Measurements from ENCODE around the gene ZC3HAV1L. TPM values are rescaled to one million over a fixed set of nuclear protein-coding genes. Genes with fewer than 3 reads are reported as not detected.

ZC3HAV1L gene
- total RNA-seq, 6 experiments from 2014 or later, result 0.93 to 3.7 (median 1.8) TPM

DNA sequence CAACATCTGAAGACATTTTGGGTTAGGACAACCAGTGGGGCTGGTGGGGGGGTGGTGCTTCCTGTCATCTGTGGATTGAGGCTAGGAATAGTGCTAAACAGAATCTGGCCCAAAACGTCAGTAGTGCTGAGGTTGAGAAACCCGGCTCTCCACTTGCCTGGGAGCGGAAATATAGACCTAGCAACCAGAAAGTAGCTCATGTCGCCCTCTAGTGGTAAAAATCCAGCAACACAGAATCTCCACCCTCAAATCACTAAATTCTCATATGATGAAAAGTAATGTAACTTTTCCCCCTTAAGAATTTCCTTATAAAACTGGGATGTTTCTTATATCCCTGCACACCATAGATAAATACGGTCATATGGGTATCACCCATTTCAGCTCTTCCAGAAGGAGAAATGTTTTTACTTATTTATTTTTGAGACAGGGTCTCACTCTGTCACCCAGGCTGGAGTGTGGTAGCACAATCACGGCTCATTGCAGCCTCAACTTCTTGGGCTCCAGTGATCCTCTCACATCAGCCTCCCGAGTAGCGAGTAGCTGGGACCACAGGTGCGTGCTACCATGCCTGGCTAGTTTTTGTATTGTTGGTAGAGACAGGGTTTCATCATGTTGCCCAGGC lies 39.3 kb upstream of the ZC3HAV1L start:
- DNase-seq, result peak in 2 of 3 donors; percentile 40 to 76
- peak overlapping the region in 2 of 3 donors; percentile 37 to 51 for H3K27ac ChIP-seq
- intact Hi-C loops (cut with DNase I), result loop anchor here in 1 of 2 donors (10.0 kb wide), 1 partner anchor 60 kb away; no protein-coding TSS in a partner anchor

DNA sequence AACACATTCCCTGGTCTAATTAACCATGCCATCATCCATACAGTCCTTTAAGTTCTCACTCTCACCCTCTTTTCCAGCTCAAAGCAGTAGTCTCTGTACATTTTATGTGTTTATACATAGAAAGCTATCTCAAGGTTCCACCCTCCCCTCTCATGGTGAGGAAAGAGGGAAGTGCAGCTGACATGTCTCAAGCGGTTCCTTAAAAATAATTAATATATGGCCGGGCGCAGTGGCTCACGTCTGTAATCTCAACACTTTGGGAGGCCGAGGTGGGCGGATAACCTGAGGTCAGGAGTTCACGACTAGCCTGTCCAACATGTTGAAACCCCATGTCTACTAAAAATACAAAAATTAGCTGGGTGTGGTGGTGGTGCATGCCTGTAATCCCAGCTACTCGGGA lies 37.0 kb upstream of the ZC3HAV1L start:
- intact Hi-C loops (cut with DNase I), result loop anchor here in 1 of 2 donors (10.0 kb wide), 1 partner anchor 58 kb away; no protein-coding TSS in a partner anchor
- no peak for DNase-seq
- TF ChIP-seq, protein P1, sequence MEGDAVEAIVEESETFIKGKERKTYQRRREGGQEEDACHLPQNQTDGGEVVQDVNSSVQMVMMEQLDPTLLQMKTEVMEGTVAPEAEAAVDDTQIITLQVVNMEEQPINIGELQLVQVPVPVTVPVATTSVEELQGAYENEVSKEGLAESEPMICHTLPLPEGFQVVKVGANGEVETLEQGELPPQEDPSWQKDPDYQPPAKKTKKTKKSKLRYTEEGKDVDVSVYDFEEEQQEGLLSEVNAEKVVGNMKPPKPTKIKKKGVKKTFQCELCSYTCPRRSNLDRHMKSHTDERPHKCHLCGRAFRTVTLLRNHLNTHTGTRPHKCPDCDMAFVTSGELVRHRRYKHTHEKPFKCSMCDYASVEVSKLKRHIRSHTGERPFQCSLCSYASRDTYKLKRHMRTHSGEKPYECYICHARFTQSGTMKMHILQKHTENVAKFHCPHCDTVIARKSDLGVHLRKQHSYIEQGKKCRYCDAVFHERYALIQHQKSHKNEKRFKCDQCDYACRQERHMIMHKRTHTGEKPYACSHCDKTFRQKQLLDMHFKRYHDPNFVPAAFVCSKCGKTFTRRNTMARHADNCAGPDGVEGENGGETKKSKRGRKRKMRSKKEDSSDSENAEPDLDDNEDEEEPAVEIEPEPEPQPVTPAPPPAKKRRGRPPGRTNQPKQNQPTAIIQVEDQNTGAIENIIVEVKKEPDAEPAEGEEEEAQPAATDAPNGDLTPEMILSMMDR (IDR thresholded peaks at IDR 0.05), result no peak
- no peak for TF ChIP-seq POLR2A (IDR thresholded peaks at IDR 0.05)
- no peaks in the 10 kb centered on the region for H3K27me3 ChIP-seq
- no peaks in the 10 kb centered on the region for H3K9me3 ChIP-seq
- peaks cover 0 to 25% (median 6%) of the 10 kb centered on the region in 4 donors for H3K4me1 ChIP-seq
- 57% methylated on average over 8 of the region's 8 CpGs for WGBS (ENCODE audit: insufficient coverage, low coverage, low lambda C conversion rate, missing lambda C conversion rate)
- H3K36me3 ChIP-seq, result peaks cover 5 to 50% (median 23%) of the 10 kb centered on the region in 4 donors
- no peak overlapping the region for H3K27ac ChIP-seq
- ATAC-seq, result no peak
- H3K4me3 ChIP-seq, result no peak overlapping the region

More for the DNA sequence above, 39.3 kb upstream of the ZC3HAV1L start:
- no peaks in the 10 kb centered on the region for H3K27me3 ChIP-seq
- ATAC-seq, result peak; percentile 85 to 95 (median 93)
- H3K9me3 ChIP-seq, result no peaks in the 10 kb centered on the region
- H3K4me3 ChIP-seq, result no peak overlapping the region
- no peak for TF ChIP-seq POLR2A (IDR thresholded peaks at IDR 0.05)
- TF ChIP-seq, protein P1 (IDR thresholded peaks at IDR 0.05), result peak; percentile 86 to 89 (median 88)
- 21% methylated on average over 8 of the region's 9 CpGs for WGBS (ENCODE audit: insufficient coverage, low coverage, low lambda C conversion rate, missing lambda C conversion rate)
- H3K36me3 ChIP-seq, result peaks cover 6 to 54% (median 28%) of the 10 kb centered on the region in 4 donors
- peaks cover 0 to 25% (median 6%) of the 10 kb centered on the region in 4 donors for H3K4me1 ChIP-seq

DNA sequence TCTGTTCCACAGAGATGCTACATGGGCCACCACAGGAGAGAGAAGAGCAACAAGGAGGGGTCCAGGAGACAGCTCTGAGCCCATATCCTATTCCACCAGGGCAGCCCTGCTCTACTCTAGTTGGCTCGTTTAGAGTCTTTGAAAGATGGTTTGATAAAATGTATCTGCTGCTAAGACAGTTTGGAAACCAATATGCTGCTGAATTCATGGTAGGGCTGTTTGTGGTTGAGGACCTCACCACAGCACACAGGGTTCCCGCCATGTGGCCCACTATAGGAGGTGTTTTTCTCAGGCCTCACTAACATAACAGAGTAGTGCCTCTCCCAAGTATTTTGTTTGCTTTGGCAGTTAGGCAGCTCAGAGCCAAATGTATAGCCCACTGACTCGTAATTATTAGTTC lies 35.8 kb upstream of the ZC3HAV1L start:
- WGBS (ENCODE audit: insufficient coverage, low coverage, low lambda C conversion rate, missing lambda C conversion rate), result 62% methylated on average over 3 of the region's 3 CpGs
- DNase-seq (no peak), ATAC-seq (no peak)
- no peak overlapping the region for H3K4me3 ChIP-seq
- H3K36me3 ChIP-seq, result peaks cover 5 to 50% (median 22%) of the 10 kb centered on the region in 4 donors
- intact Hi-C loops (cut with DNase I), result loop anchor here in 1 of 2 donors (10.0 kb wide), 1 partner anchor 57 kb away; no protein-coding TSS in a partner anchor
- no peaks in the 10 kb centered on the region for H3K9me3 ChIP-seq
- H3K27ac ChIP-seq, result no peak overlapping the region
- H3K4me1 ChIP-seq, result peaks cover 0 to 26% (median 8%) of the 10 kb centered on the region in 4 donors
- TF ChIP-seq, protein P1 (IDR thresholded peaks at IDR 0.05), result no peak
- TF ChIP-seq POLR2A (IDR thresholded peaks at IDR 0.05), result no peak
- H3K27me3 ChIP-seq, result no peaks in the 10 kb centered on the region

DNA sequence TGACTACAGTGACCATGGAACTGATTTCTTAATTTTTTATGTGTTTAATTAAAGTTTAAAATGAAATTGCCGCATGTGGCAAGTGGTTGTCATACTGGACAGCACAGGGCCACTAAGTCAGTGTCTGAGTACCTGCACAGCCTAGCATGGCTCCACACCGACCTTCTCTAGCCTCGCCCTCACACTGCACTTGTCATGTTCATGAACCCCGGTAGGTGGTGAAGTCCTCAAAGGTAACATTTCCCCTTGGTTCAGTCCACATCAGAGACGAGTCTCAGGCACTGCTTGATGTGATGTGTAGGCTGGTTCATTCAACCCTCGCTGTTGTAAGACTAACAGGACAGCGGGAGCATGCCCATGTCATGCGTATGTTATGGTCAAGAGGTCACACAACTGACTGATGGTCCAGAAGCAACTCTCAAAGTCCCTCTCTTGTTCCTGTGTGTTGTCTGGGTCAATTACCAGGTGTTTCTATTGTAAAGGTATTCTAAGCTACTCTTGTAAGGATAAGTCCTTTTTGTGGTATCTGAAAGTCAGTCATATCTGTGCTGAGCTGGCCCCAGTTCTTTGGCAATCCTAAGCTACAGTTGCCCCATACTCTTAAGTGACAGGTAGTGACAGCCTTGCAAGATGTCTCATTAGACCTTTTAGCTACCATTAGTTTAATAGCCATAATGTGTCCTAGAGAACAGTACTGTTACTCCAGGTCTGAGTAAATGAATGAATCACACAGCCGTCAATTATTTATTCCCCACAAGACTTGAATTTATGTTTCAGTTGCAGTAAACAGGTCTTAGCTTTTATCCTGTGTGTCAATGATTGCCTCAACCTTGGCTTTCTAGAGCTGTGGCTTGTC lies 32.9 kb upstream of the ZC3HAV1L start:
- H3K36me3 ChIP-seq, result peaks cover 4 to 60% (median 25%) of the 10 kb centered on the region in 4 donors
- peak; percentile 3 to 34 (median 25) for ATAC-seq

More for the DNA sequence above, 32.9 kb upstream of the ZC3HAV1L start:
- no peak for DNase-seq
- Histone ChIP-seq H3K27ac (no peak overlapping the region), H3K4me1 (peaks cover 0 to 26% (median 9%) of the 10 kb centered on the region in 4 donors), H3K4me3 (no peak overlapping the region), H3K9me3 (no peaks in the 10 kb centered on the region), H3K27me3 (no peaks in the 10 kb centered on the region)
- intact Hi-C loops (cut with DNase I), result loop anchor here in 1 of 2 donors (10.0 kb wide), 1 partner anchor 54 kb away; no protein-coding TSS in a partner anchor
- WGBS (ENCODE audit: insufficient coverage, low coverage, low lambda C conversion rate, missing lambda C conversion rate), result 75% methylated on average over 4 of the region's 9 CpGs
- TF ChIP-seq POLR2A (IDR thresholded peaks at IDR 0.05), result no peak
- TF ChIP-seq, protein P1 (IDR thresholded peaks at IDR 0.05), result peak in 1 of 4 donors; percentile 2

Data from right lobe of liver (tissue), 6 donors.